ENCODE results near the gene TBC1D32.
"Not testable (repeated sequence)": the region's sequence is repeated elsewhere in the genome, so short reads cannot be mapped to it uniquely, and the experiment has no call there.

The TBC1D32 gene, protein sequence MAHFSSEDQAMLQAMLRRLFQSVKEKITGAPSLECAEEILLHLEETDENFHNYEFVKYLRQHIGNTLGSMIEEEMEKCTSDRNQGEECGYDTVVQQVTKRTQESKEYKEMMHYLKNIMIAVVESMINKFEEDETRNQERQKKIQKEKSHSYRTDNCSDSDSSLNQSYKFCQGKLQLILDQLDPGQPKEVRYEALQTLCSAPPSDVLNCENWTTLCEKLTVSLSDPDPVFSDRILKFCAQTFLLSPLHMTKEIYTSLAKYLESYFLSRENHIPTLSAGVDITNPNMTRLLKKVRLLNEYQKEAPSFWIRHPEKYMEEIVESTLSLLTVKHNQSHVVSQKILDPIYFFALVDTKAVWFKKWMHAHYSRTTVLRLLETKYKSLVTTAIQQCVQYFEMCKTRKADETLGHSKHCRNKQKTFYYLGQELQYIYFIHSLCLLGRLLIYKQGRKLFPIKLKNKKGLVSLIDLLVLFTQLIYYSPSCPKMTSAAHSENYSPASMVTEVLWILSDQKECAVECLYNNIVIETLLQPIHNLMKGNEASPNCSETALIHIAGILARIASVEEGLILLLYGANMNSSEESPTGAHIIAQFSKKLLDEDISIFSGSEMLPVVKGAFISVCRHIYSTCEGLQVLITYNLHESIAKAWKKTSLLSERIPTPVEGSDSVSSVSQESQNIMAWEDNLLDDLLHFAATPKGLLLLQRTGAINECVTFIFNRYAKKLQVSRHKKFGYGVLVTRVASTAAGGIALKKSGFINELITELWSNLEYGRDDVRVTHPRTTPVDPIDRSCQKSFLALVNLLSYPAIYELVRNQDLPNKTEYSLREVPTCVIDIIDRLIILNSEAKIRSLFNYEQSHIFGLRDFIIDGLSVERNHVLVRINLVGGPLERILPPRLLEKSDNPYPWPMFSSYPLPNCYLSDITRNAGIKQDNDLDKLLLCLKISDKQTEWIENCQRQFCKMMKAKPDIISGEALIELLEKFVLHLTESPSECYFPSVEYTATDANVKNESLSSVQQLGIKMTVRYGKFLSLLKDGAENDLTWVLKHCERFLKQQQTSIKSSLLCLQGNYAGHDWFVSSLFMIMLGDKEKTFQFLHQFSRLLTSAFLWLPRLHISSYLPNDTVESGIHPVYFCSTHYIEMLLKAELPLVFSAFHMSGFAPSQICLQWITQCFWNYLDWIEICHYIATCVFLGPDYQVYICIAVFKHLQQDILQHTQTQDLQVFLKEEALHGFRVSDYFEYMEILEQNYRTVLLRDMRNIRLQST

DNA sequence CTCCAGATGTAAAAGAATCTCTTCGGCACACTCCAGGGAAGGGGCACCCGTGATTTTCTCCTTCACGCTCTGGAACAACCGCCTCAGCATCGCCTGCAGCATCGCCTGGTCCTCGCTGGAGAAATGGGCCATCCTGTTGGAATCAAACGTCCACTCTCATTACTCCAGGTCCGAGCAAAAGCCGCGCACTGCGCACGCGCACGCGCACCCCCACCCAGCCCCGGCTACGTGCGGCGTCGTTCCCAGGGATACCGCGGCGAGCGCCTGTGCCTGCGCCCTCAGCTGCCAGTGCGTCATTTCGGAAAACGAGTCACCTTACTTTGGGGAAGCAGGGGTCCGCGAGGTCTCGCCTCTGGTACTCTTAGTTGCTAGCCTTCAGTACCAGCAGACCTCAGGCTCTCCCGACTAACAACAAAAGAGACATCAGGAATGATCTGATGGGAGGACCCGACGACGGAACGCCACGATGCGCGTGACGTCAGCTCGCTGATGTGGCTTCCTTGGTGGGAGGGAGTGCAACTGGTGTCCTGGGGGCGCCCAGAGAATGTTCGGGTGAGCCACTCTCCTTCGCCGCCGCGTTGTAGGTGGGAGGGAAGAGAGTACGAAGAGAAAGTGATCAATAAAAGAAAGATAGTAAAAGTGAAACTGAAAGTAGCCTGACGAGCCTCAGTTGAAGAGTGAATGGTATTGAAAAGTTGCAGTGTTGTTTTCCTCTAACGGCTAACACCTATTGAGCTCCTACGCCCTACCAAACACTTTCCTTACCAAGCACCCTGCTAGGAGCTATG, at the start of gene TBC1D32:
Gene TBC1D32, minus strand, starts transcription at position 182 of the 788 bp plus-strand sequence. Its CDS starts 50 bp downstream, at position 132.
- peak; percentile 85 for DNase-seq (ENCODE audit: low read depth, low spot score)

DNA sequence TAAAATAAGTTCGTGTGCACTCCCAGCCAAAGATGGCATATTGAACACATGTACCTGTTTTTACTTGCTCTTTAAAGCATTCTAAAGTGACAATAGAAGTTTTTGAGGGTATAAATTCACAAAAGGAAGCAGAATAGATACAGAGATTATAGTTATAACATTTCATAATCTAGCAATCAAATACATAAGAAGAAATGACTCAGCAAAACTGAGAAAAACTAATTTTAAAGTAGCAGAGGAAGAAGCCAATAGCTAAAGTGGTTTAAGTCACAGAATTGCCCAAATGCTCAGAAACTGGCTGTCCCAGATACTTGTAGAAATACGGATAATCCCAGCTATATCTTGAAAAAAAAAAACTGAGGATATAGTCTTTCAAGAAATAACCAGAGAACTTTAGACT, 49.2 kb upstream of the TBC1D32 start:
- DNase-seq (ENCODE audit: low read depth, low spot score): no peak

DNA sequence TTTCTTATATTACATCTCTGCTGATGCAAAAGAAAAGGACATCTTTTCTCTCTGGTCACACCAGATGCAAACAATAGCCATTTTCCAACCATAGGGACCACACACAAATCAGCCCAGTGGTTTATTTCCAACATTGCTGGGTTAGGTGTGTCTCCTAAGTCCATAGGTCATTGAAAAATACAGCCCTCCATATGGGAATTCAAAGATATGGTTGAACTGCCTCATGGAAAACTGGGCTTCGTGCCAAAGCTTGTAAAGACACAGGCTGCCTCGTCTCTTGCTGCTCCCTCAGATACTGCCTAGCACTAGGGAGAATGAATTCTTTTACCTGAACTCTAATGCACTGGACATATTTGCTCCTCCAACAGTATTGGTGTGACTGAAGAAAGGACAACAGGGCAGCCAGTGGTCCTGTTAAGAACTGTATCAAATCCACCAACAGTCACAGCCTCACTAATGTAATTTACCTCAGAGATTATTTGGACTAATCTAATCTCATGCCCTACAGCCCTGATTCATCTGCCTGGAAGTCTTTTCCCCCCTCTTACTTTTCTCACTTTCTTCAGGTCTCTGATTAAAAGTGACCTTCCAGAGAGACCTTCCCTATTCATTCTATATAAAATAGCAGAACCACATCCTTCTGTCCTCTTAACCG, 48.3 kb upstream of the TBC1D32 start:
- DNase-seq (ENCODE audit: low read depth, low spot score): no peak

DNA sequence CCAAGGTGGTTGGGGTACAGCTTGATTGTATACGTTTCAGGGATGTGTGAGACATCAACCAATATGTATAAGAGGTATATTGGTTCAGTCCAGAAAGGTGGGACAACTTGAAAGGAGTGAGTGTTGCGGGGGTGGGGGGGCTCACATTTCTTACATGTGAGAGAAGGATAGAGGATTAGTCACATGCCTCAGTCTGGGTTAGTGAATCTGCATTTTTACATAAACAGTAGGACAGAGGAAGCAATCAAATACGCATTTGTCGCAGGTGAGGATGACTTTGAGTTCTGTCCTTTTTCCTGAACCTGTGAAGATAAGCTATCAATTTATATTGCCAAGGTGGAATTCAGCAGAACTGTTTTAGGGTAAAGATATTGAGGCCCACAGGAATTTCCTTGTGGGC, 42.1 kb upstream of the TBC1D32 start:
- no peak for DNase-seq (ENCODE audit: low read depth, low spot score)

DNA sequence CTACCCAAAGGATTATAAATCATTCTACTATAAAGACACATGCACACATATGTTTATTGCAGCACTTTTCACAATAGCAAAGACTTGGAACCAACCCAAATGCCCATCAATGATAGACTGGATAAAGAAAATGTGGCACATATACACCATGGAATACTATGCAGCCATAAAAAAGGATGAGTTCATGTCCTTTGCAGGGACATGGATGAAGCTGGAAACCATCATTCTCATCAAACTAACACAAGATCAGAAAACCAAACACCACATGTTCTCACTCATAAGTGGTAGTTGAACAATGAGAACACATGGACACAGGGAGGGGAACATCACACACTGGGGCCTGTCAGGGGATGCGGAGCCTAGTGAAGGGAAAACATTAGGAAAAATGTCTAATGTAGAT, 39.9 kb upstream of the TBC1D32 start:
- DNase-seq (ENCODE audit: low read depth, low spot score): not testable (repeated sequence)

DNA sequence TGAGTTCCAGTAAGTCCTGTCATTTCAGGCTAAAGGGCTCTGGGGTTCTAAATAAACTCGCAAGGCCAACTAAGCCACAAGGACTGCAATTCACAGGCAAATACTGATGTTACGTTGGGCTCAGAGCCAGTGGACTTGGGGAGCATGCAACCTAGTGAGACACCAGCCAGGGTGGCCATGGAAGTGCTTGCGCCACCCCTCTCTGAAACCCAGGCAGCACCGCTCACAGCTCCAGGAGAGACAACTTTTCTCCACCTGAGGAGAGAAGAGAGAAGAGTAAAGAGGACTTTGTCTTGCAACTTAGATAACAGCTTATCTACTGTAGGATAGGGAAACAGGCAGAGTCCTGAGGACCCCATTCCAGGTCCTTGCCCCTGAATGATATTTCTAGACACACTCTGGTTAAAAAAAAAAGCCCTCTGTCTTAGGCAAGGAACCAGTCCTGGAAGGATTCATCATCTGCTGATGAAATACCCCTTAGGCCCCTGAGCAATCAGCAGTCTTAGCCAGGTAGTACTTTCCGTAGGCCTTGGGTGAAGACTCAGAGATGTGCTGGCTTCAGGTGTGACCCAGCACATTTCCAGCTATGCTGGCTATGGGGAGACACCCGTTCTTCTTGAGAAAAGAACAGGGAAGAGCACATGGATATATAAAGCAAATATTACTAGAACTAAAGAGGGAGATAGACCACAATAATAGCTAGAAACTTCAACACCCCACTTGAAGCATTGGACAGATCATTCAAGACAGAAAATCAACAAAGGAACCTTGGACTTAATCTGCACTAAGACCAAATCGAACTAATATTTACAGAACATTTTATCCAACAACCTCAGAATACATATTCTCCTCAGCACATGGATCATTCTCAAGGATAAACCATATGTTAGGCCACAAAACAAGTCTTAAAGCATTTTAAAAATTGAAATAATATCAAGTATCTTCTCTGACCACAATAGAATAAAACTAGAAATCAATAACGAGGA, 31.5 kb upstream of the TBC1D32 start:
- peak; percentile 1 for DNase-seq (ENCODE audit: low read depth, low spot score)

DNA sequence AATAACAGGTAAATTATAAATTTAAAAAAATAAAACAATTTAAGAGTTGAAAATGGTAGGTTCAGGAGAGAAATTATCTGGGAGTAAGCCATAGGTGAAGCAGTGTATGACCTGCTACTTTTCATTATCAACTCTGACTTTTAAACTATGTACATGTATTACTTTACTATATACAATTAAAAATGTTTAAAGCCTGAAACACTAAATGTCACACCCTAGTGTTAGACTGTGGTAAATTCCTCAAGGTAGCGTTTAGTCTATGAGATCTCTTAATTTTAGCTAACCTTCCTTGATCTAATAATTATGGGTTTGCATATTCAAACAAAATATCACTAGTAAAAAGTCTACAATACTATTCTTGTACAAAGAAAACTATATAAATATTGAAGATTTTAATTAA, 22.3 kb upstream of the TBC1D32 start:
- DNase-seq (ENCODE audit: low read depth, low spot score): no peak

DNA sequence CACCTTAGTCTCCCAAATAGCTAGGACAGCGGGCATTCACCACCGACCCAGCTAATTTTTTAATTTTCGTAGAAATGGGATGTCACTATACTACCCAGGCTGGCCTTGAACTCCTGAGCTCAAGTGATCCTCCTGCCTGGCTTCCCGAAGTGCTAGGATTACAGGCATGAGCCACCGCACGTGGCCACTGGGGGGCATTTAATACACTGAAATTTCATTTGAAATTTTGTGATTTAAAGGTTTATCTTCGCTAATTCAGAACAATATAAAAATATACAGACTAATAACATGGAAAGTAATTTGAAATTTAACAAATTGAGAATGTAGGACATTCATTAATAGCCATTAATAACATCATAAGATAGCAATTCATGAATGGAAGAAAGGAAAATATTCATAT, 20.5 kb upstream of the TBC1D32 start:
- DNase-seq (ENCODE audit: low read depth, low spot score): no peak

DNA sequence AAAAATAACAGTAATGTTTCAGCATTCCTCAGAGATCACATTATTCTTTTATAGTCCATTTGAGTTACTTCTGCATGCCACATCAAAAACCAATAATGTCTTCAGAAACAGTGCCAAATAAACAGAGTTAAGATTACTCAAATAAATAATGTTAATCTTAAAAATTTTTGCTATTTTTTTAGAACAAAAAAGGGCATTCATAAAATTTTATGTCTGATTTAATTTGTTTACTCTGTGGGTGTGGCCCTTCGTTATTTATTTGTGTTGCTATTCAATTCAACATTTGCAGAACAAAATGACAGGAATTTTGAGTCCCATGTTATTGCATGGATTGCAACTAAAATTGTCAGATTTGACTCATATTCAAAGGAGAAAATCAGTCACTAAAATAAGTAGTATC, 18.7 kb upstream of the TBC1D32 start:
- no peak for DNase-seq (ENCODE audit: low read depth, low spot score)

DNA sequence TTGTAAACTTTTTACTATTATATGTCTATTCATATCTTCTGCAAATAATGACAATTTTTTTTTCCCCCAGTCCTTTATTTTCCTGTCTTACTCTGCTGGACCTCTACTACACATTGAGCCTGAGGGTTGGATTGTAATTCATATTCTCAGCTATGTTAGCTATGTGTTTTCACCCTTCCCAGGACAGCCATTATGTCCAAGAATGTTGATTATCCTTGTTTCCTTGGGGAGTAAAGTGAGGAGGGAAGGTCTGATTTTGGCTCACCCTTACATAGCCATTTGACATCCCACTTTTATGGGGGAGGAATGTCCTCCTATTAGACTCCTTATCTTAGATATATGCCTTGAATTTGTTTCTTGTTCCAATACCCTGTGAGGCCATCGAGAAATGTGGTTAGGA, 17.6 kb upstream of the TBC1D32 start:
- DNase-seq (ENCODE audit: low read depth, low spot score): no peak

DNA sequence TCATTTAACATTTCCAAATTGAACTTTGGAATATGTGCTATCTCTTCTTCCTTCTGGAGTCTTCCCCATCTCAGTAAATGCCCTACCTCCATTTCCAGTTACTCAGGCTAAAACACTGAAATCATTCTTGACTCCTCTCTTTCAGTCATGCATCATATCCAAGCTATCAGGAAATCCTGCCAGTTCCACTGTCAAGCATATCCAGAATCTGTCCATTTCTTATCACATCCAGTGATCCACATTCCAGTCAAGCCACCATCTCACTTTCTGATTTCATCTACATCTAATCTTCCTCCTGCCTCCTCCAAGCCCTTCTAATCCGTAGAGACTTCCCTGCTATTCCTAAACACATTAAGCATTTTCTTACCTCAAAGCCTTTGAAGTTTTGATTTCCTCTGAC, 15.3 kb upstream of the TBC1D32 start:
- no peak for DNase-seq (ENCODE audit: low read depth, low spot score)

DNA sequence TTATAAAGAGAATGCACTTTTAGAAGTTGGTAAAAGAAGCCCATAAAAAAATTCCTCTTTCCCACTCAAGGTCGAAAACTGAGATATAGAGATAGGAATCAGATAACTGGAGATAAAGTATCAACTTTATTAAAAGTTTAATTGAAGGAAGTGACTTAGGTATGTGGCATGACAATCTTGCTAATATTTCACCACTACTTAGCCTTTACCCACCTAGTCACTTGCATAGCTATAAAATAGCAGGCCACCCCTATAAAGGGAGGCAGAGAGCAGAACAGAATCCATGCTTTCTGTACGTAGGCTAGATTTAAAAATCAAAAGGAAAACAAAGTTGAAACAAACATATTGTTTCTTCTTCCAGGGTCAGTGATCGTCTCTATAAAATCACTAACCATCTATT, 13.2 kb upstream of the TBC1D32 start:
- no peak for DNase-seq (ENCODE audit: low read depth, low spot score)

DNA sequence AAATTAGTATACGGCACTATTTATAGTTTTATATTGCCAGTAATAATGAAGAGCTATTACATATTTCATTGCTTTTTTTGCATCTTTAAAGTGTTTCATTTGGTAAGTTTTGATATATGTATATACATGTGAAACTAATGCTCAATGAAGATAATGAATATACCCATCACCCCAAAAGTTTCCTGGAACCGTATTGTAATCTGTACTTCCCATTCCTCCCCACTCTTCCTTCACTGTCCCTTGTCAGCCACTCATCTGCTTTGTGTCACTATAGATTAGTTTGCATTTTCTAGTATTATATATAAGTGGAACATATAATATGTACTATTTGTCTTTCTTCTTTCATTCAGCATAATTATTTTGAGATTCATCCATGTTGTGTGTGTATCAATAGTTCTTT, 10.3 kb upstream of the TBC1D32 start:
- no peak for DNase-seq (ENCODE audit: low read depth, low spot score)

DNA sequence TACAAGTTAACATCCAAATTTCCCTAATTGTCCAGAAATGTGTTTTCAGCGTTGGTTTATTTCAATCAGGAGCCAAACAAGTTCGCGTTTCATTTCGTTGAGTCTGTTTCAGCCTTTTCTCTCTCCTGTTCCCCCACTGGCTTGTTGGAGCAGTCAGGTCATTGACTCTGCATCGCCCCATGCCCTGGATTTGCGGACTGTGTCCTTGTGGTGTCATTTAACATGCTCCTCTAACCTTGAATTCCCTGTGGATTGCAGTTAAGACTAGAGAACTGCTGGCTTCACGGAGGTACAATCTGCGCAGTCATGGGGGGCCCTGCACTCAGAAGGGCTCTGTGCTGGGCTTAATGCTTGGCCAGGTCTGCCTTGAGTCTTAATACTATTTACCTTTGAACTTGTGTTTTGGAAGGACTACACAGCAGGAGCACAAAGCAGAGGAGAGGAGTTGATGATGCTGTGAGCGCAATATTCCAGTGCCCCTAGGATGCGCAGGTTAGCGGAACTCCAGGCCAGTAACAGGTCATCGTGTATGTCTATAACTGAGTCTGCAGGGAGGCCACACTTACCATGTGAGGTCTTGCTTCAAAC, 5.5 kb upstream of the TBC1D32 start:
- DNase-seq (ENCODE audit: low read depth, low spot score): no peak

DNA sequence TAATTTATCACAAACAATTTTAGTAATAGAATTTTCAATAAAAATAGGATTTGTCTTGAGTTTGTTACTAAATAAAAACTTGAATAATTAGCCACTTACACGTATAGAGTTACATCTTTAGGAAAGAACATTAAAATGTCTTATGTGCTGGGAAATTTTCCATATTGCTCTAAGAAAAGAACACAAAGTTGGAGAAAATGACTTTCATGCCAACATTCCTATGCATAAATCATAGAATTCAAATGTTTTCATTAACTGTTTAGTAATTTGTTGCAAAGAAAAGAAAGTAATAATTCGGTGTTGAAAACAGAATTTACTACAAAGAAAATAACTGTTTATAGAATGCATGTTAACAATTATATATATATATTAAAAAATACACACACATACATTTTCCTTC, 4.7 kb upstream of the TBC1D32 start:
- no peak for DNase-seq (ENCODE audit: low read depth, low spot score)

DNA sequence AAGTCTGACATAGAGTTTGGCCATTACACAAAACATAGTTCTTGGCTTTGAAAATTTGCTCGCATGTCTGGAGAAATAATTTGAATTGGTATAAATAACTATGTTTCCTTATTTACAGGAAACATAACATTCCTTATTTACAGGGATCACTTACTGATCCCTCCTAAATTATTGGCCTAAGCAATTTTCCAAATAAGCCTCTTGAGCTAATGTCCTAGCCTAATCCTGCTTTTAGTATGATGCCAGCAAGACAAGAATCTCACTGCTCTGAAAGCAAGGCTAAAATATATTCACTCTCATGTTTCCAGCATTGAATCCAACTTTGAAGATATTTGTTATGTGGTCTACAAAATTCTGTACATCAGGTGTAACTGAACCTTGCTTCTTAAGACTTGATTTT, 4.1 kb upstream of the TBC1D32 start:
- DNase-seq (ENCODE audit: low read depth, low spot score): no peak

DNA sequence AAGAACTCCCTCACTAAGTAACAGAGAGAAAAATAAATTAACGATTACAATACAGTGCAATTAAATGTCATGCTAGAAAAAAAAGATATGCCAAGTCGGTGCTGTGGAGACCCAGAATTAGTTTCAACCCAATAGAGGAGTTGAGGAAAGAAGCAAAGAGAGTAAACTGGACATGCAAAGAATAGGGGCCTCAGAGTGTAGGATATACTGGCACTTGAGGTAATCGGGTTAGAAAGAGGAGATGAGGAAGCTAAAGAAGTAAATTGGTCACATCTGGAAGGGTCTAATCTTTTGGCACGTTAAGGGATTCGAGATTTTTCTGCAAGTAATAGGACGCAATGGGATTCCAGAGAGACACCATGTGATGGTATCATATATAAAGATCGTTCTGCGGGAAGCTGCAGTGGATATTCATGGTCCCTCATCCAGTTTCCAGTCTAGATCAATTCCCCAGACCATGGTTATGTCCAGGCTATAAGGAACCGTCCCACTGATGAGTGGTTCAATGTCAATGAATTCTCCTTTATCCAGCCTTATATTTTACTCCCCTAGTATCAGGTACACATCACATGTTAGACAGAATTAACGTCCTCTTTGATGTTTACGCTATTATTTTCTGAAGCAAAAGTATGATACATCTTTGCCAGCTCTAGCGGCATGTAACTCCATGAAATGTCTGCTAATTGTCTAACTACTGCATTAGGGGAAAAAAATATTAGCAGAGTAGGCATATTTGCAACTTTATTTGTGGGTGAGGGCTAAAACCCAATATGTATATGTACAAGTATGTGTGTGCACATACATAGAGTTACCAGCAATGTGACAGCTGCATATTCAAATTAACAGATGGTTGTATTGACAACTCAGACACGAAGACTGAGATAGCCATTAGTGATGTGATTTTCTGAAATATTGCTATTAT, 1.1 kb upstream of the TBC1D32 start:
- no peak for DNase-seq (ENCODE audit: low read depth, low spot score)

DNA sequence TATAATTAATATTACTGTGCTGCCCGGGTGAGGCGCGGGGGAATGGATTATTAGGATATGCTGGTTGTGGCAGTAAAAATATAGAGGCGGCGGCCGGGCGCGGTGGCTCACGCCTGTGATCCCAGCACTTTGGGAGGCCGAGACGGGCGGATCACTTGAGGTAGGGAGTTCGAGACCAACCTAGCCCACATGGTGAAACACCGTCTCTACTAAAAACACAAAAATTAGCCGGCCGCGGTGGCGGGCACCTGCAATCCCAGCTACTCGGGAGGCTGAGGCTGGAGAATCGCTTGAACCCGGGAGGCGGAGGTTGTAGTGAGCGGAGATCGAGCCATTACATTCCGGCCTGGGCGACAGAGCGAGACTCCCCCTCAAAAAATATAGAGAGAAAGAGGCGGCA, 586 bp downstream of the TBC1D32 start:
- DNase-seq (ENCODE audit: low read depth, low spot score): not testable (repeated sequence)

Measured in brain pericyte (primary cell).